22Rv1 (cell line): ENCODE results near the gene PCDHB12.
"Not testable (repeated sequence)": the region's sequence is repeated elsewhere in the genome, so short reads cannot be mapped to it uniquely, and the experiment has no call there.

Source experiments
- CTCF ChIP-seq: fragments of 450-650 bp; IDR thresholded peaks from 2 replicates; pipeline ENCODE4 v1.5.1; 2017; ENCODE audit warnings: mild to moderate bottlenecking
- ZFX ChIP-seq: fragments of 450-650 bp; IDR thresholded peaks from 2 replicates; pipeline ENCODE4 v1.6.1; 2017; ENCODE audit warnings: antibody characterized with exemption, borderline replicate concordance

GRCh38 chr5:141174291-141175104 lies 34.0 kb upstream of the PCDHB12 start:
- TF ChIP-seq CTCF, ZFX: not testable (repeated sequence)
